CD14-positive monocyte (primary cell): ENCODE measurements around the gene GPR25. TPM values are rescaled to one million over a fixed set of nuclear protein-coding genes. Genes with fewer than 3 reads are reported as not detected.

Source experiments
- DNase-seq, 3 donors: peaks; one replicate each; pipeline ENCODE4 v3.0.0-alpha.2; 2011 to 2022
- H2AFZ ChIP-seq: 2 replicates; pipeline ENCODE4 v1.6.0; 2012; ENCODE audit warnings: mild to moderate bottlenecking, low read depth, low read length, inconsistent platforms; ENCODE audit not compliant: insufficient read depth, poor library complexity, severe bottlenecking
- H3K27ac ChIP-seq, 2 donors: 1 replicate in 1 of 2; 2 replicates in 1 of 2; pipeline ENCODE4 v1.5.1; 2012 to 2013; ENCODE audit warnings: low read length in 2 of 2, control low read depth in 1 of 2, inconsistent platforms in 1 of 2, low read depth in 1 of 2, mild to moderate bottlenecking in 1 of 2
- H3K27me3 ChIP-seq, 2 donors: one replicate each; pipeline versions ENCODE4 v1.6.0 to v1.6.1; 2011 to 2013; ENCODE audit warnings: low read length in 2 of 2; ENCODE audit not compliant: control insufficient read depth in 2 of 2, insufficient read depth in 2 of 2
- H3K36me3 ChIP-seq, 2 donors: replicated peaks in 1 of 2; 1 replicate in 1 of 2; 2 replicates in 1 of 2; pipeline versions ENCODE4 v1.5.1 to v1.6.1; 2012 to 2013; ENCODE audit warnings: low read length in 2 of 2, control low read depth in 1 of 2, inconsistent platforms in 1 of 2, mild to moderate bottlenecking in 1 of 2; ENCODE audit not compliant: insufficient read depth in 2 of 2, control insufficient read depth in 1 of 2
- H3K4me1 ChIP-seq, 2 donors: 1 replicate in 1 of 2; 2 replicates in 1 of 2; pipeline versions ENCODE4 v1.5.1 to v1.6.1; 2012 to 2013; ENCODE audit warnings: low read length in 2 of 2, control low read depth in 1 of 2, inconsistent platforms in 1 of 2, mild to moderate bottlenecking in 1 of 2, moderate library complexity in 1 of 2; ENCODE audit not compliant: insufficient read depth in 2 of 2, control insufficient read depth in 1 of 2
- H3K4me2 ChIP-seq: replicated peaks from 2 replicates; pipeline ENCODE3; 2012; ENCODE audit warnings: low read length, moderate library complexity, mild to moderate bottlenecking; ENCODE audit not compliant: poor library complexity, severe bottlenecking; ENCODE audit errors: extremely low read depth
- H3K4me3 ChIP-seq, 3 experiments: fragments of 200-600 bp in 1 of 3; sonication (generic) in 1 of 3; replicated peaks in 1 of 3; 1 replicate in 2 of 3; 2 replicates in 1 of 3; pipeline ENCODE4 v1.5.1; 2011 to 2013; ENCODE audit warnings: low read length in 3 of 3, mild to moderate bottlenecking in 3 of 3, control low read depth in 2 of 3, low read depth in 2 of 3, inconsistent platforms in 1 of 3, moderate library complexity in 1 of 3
- H3K79me2 ChIP-seq: 2 replicates; pipeline ENCODE4 v1.6.0; 2012; ENCODE audit warnings: mild to moderate bottlenecking, control low read depth, inconsistent platforms, low read length, moderate library complexity; ENCODE audit not compliant: insufficient read depth
- H3K9ac ChIP-seq: 2 replicates; pipeline ENCODE4 v1.6.0; 2017; ENCODE audit warnings: low read length, mild to moderate bottlenecking; ENCODE audit not compliant: insufficient read depth, poor library complexity, severe bottlenecking
- H3K9me3 ChIP-seq, 2 donors: replicated peaks in 1 of 2; 1 replicate in 1 of 2; 2 replicates in 1 of 2; pipeline versions ENCODE4 v1.5.1 to v1.6.1; 2012 to 2013; ENCODE audit warnings: low read length in 2 of 2, control low read depth in 1 of 2; ENCODE audit not compliant: control insufficient read depth in 1 of 2, insufficient read depth in 1 of 2
- H4K20me1 ChIP-seq: 2 replicates; pipeline ENCODE4 v1.6.0; 2012; ENCODE audit warnings: mild to moderate bottlenecking, low read length, control low read depth, moderate library complexity; ENCODE audit not compliant: insufficient read depth
- H3K27ac Mint-ChIP-seq, 7 donors: one replicate each; pipeline ENCODE4 v1.8.0; 2020; ENCODE audit warnings: mild to moderate bottlenecking in 7 of 7, mixed read lengths in 7 of 7, moderate library complexity in 6 of 7, inconsistent platforms in 2 of 7
- H3K27me3 Mint-ChIP-seq, 3 donors: one replicate each; pipeline ENCODE4 v1.8.0; 2021 to 2022; ENCODE audit warnings: low read depth in 3 of 3, mild to moderate bottlenecking in 3 of 3, mixed read lengths in 3 of 3, moderate library complexity in 3 of 3, inconsistent platforms in 1 of 3
- H3K36me3 Mint-ChIP-seq, 2 donors: one replicate each; pipeline ENCODE4 v1.8.0; 2020; ENCODE audit warnings: mixed read lengths in 2 of 2, inconsistent platforms in 1 of 2, mild to moderate bottlenecking in 1 of 2
- H3K4me1 Mint-ChIP-seq: one replicate; pipeline ENCODE4 v1.8.0; 2020; ENCODE audit warnings: mild to moderate bottlenecking, mixed read lengths
- H3K4me3 Mint-ChIP-seq, 2 donors: one replicate each; pipeline ENCODE4 v1.8.0; 2020; ENCODE audit warnings: mild to moderate bottlenecking in 2 of 2, mixed read lengths in 2 of 2, moderate library complexity in 1 of 2
- H3K9me3 Mint-ChIP-seq, 7 donors: one replicate each; pipeline ENCODE4 v1.8.0; 2020 to 2022; ENCODE audit warnings: mixed read lengths in 7 of 7, mild to moderate bottlenecking in 6 of 7, moderate library complexity in 6 of 7, inconsistent platforms in 2 of 7
- CTCF ChIP-seq: fragments of 200-600 bp; IDR thresholded peaks from one replicate; pipeline ENCODE4 v1.8.0; 2022; ENCODE audit warnings: antibody characterized with exemption, mild to moderate bottlenecking
- WGBS: methylation state at CpG from one replicate; pipeline ENCODE4 v1.1.5; 2013; ENCODE audit warnings: missing lambda C conversion rate; ENCODE audit not compliant: insufficient coverage; 5-methylcytosine and 5-hydroxymethylcytosine counted together
- intact Hi-C, 2 donors: fragments of 100-400 bp; cut with micrococcal nuclease; formaldehyde crosslinking; loops; one replicate each; pipeline versions ENCODE4 v1.15.0 to v1.15.1; 2023
- polyA plus RNA-seq, 3 donors: library from polyadenylated mRNA; depleted of rRNA in 1 of 3; unstranded in 2 of 3; stranded (reverse) in 1 of 3; fragments of 300-500 nt in 2 of 3; fragments of >200 nt in 1 of 3; fragmentation: Illumina TruSeq in 2 of 3; gene quantifications; 1 replicate in 2 of 3; 2 replicates in 1 of 3; pipeline ENCODE4 v1.2.3, GENCODE V29; 2012 to 2021

GPR25 gene
- polyA plus RNA-seq, 3 donors = 0.13 TPM; not detected in 2

- Histone ChIP-seq H4K20me1 (no peaks in the 10 kb centered on the region), H3K27ac (no peak overlapping the region), H3K4me2 (no peak overlapping the region), H3K79me2 (no peaks in the 10 kb centered on the region), H3K36me3 (no peaks in the 10 kb centered on the region), H3K9ac (no peak overlapping the region), H3K27me3 (no peaks in the 10 kb centered on the region), H3K4me1 (peaks cover 17 to 26% of the 10 kb centered on the region in 2 donors), H3K9me3 (no peaks in the 10 kb centered on the region), H3K4me3 (no peak overlapping the region), H2AFZ (no peak overlapping the region)
- Mint-ChIP-seq H3K36me3 (no peaks in the 10 kb centered on the region), H3K9me3 (peaks cover 0 to 1% (median 0%) of the 10 kb centered on the region in 7 donors), H3K4me1 (peaks cover 37% of the 10 kb centered on the region), H3K27me3 (peaks cover 0 to 1% (median 0%) of the 10 kb centered on the region in 3 donors), H3K27ac (no peak overlapping the region), H3K4me3 (no peak overlapping the region)
- DNase-seq = no peak
- no peak for TF ChIP-seq CTCF
- intact Hi-C loops = no loop called here
- no CpG with 5 or more reads among the region's 5 CpGs for WGBS
These were observed 31.0 kb downstream of the GPR25 start for GRCh38 chr1:200903793-200904192.

GRCh38 chr1:200904772-200905171, 32.0 kb downstream of the GPR25 start:
- Mint-ChIP-seq H3K9me3 (peaks cover 0 to 1% (median 0%) of the 10 kb centered on the region in 7 donors), H3K36me3 (no peaks in the 10 kb centered on the region), H3K27me3 (peaks cover 0 to 2% (median 1%) of the 10 kb centered on the region in 3 donors), H3K27ac (no peak overlapping the region), H3K4me1 (peaks cover 27% of the 10 kb centered on the region), H3K4me3 (no peak overlapping the region)
- Histone ChIP-seq H3K4me2 (no peak overlapping the region), H3K4me1 (peaks cover 12 to 18% of the 10 kb centered on the region in 2 donors), H3K36me3 (no peaks in the 10 kb centered on the region), H3K27ac (no peak overlapping the region), H2AFZ (no peak overlapping the region), H4K20me1 (no peaks in the 10 kb centered on the region), H3K9ac (no peak overlapping the region), H3K9me3 (no peaks in the 10 kb centered on the region), H3K79me2 (no peaks in the 10 kb centered on the region), H3K4me3 (no peak overlapping the region), H3K27me3 (no peaks in the 10 kb centered on the region)
- no peak for DNase-seq
- intact Hi-C loops = no loop called here
- no peak for TF ChIP-seq CTCF
